Keratinocyte (primary cell): ENCODE data around the gene ARSB.

ENCODE experiments used
- EZH2 ChIP-seq: IDR thresholded peaks from one replicate; pipeline ENCODE4 v1.6.1; 2012; ENCODE audit warnings: inconsistent platforms, mild to moderate bottlenecking, low read length, moderate library complexity
- TF ChIP-seq, protein P1 (sequence below), 3 experiments: IDR thresholded peaks in 1 of 3; conservative IDR thresholded peaks in 1 of 3; optimal IDR thresholded peaks in 1 of 3; 2 replicates in 2 of 3; 3 replicates in 1 of 3; pipeline versions ENCODE3 to v1.5.1; 2011; ENCODE audit warnings: low read length in 3 of 3, mild to moderate bottlenecking in 3 of 3, moderate library complexity in 2 of 3, control low read depth in 1 of 3, inconsistent platforms in 1 of 3; ENCODE audit not compliant: insufficient read depth in 2 of 3; ENCODE audit errors: extremely low read depth in 1 of 3

DNA sequence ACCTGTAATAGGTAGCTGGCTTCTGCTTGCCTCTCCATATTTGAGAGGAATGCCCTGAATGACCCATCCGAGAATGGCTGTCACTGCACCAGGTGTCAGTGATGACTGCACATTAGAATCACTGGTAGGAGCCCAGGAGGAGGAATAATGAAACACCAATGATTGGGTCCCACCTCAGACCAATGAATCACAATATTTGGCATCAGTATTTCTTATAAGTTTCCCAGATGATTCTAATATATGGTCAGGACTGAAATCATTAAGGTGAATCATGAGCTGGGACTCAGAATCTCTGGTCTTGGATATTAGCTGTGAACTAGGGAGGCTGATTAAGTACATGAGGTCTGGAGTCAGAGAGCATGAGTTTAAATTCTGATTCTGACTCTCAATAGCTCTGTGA lies 23.4 kb downstream of the ARSB start:
- TF ChIP-seq EZH2: no peak
- TF ChIP-seq, protein P1, sequence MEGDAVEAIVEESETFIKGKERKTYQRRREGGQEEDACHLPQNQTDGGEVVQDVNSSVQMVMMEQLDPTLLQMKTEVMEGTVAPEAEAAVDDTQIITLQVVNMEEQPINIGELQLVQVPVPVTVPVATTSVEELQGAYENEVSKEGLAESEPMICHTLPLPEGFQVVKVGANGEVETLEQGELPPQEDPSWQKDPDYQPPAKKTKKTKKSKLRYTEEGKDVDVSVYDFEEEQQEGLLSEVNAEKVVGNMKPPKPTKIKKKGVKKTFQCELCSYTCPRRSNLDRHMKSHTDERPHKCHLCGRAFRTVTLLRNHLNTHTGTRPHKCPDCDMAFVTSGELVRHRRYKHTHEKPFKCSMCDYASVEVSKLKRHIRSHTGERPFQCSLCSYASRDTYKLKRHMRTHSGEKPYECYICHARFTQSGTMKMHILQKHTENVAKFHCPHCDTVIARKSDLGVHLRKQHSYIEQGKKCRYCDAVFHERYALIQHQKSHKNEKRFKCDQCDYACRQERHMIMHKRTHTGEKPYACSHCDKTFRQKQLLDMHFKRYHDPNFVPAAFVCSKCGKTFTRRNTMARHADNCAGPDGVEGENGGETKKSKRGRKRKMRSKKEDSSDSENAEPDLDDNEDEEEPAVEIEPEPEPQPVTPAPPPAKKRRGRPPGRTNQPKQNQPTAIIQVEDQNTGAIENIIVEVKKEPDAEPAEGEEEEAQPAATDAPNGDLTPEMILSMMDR (optimal IDR thresholded peaks at IDR 0.05 in 1 of 3, IDR thresholded peaks at IDR 0.05 in 1 of 3, conservative IDR thresholded peaks at IDR 0.05 in 1 of 3; ENCODE audit: extremely low read depth in 1 of 3, insufficient read depth in 2 of 3, low read length in 3 of 3): no peak
